ENCODE results near the gene DOCK4.

Gene DOCK4

GRCh38 chr7:112093409-112093808 is 112.8 kb downstream of the DOCK4 start:
- H3K4me3 ChIP-seq (ENCODE audit: low read depth, low read length): no peak overlapping the region
- TF ChIP-seq CTCF (IDR thresholded peaks at IDR 0.05; ENCODE audit: low read depth, low read length, missing control alignments): no peak
- DNase-seq (ENCODE audit: low read depth): no peak

DNA sequence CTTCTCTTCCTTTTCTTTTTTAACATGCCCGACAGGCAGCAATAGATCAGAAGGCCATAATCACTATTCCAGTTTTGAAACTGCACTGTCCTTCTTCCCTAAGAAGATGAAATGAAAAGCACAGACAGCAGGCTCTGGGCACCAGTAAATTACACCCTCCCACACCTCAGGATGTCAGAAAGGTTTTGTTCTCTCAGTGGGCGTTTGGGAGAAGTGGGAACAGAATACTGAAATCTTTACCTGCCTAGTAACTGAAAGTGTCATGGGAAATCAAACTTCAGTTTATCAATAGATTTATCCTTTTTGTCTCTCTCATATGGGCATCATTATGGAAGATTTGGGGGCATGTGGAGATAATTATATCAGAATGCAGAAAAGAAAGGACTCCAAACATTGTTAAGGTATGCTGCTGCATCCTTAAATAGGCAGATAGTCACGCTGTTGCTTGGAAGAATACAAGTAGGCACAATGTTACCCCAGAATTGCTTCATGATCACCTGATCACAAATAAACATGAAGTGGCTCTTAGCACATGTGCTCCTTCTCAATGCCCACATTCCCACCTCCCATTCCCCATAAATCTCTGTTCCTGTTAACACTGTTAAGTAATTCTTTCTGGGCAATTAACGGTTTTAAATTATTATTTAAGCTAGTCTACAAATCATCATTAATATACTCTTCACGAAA is 113.3 kb downstream of the DOCK4 start:
- TF ChIP-seq CTCF (IDR thresholded peaks at IDR 0.05; ENCODE audit: low read depth, low read length, missing control alignments): no peak
- DNase-seq (ENCODE audit: low read depth): no peak
- H3K4me3 ChIP-seq (ENCODE audit: low read depth, low read length): no peak overlapping the region

- no peak for DNase-seq (ENCODE audit: low read depth)
- TF ChIP-seq CTCF (IDR thresholded peaks at IDR 0.05; ENCODE audit: low read depth, low read length, missing control alignments): no peak
- H3K4me3 ChIP-seq (ENCODE audit: low read depth, low read length): no peak overlapping the region
Measured at GRCh38 chr7:112092306-112092705, 113.9 kb downstream of the DOCK4 start.

- H3K4me3 ChIP-seq (ENCODE audit: low read depth, low read length): no peak overlapping the region
- TF ChIP-seq CTCF (IDR thresholded peaks at IDR 0.05; ENCODE audit: low read depth, low read length, missing control alignments): no peak
- DNase-seq (ENCODE audit: low read depth): no peak
Measured at GRCh38 chr7:112091768-112092167, 114.4 kb downstream of the DOCK4 start.

DNA sequence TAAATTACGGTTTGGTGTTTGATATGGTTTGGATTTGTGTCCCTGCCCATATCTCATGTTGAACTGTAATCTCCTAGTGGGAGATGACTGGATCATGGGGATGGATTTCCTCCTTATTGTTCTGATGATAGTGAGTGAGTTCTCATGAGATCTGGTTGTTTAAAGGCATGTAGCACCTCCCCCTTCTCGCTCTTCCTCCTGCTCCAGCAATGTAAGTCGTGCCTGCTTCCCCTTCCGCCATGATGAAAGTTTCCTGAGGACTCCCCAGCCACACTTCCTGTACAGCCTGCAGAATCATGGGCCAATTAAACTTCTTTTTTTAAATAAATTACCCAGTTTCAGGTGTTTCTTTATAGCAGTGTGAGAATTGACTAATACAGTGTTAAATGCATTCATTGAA is 116.6 kb downstream of the DOCK4 start:
- no peak for TF ChIP-seq CTCF (IDR thresholded peaks at IDR 0.05; ENCODE audit: low read depth, low read length, missing control alignments)
- DNase-seq (ENCODE audit: low read depth): no peak

DNA sequence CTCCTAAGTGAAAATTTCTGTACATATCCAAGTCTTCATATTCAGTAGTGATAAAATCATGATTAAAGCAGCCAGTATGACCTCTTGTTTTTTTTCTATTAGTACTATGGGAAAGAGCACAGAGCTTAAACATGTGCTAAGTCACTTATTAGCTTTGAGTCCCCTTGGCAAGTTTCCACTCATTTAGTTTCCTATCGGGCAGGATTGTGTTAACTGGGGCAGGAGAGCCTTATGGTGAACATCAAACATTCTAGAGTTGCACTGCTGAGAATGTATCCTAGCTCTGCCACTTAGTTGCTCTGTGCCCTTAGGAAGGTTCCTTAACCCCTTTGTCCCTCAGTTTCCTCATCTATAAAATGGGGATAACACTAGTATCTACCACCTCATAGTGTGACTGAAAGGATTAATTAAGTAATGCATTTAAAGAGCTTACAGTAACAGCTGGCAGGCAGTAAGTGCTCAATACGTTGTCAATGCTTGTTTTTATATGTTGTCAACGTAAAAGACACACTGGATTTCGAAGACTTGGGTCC is 117.6 kb downstream of the DOCK4 start:
- no peak for DNase-seq (ENCODE audit: low read depth)

More for the DNA sequence above, 116.6 kb downstream of the DOCK4 start:
- H3K4me3 ChIP-seq (ENCODE audit: low read depth, low read length): no peak overlapping the region

More for the DNA sequence above, 117.6 kb downstream of the DOCK4 start:
- no peak for TF ChIP-seq CTCF (IDR thresholded peaks at IDR 0.05; ENCODE audit: low read depth, low read length, missing control alignments)
- H3K4me3 ChIP-seq (ENCODE audit: low read depth, low read length): no peak overlapping the region
